HepG2 (cell line): ENCODE measurements around the gene PCNA. TPM values are rescaled to one million over a fixed set of nuclear protein-coding genes. Genes with fewer than 3 reads are reported as not detected.

Source experiments
- AGO2 ChIP-seq: fragments of 200-400 bp; formaldehyde crosslinking; optimal IDR thresholded peaks from 2 replicates; pipeline ENCODE3; 2017; ENCODE audit warnings: mild to moderate bottlenecking, low read depth, low read length, moderate library complexity
- GTF2F1 ChIP-seq: fragments of 150-350 bp; IDR thresholded peaks from 2 replicates; pipeline ENCODE4 v1.6.1; 2014; ENCODE audit warnings: low read length
- HCFC1 ChIP-seq: fragments of 150-350 bp; IDR thresholded peaks from 2 replicates; pipeline ENCODE4 v1.6.1; 2014; ENCODE audit warnings: low read depth, low read length
- HOXA5 ChIP-seq: sonication (generic); formaldehyde crosslinking; IDR thresholded peaks from 2 replicates; pipeline ENCODE4 v1.4.0; 2020; ENCODE audit warnings: missing genetic modification reagents
- KLF12 ChIP-seq: sonication (generic); formaldehyde crosslinking; IDR thresholded peaks from 2 replicates; pipeline ENCODE4 v1.4.0; 2020; ENCODE audit warnings: missing genetic modification reagents, borderline replicate concordance
- KMT2A ChIP-seq: sonication (generic); formaldehyde crosslinking; IDR thresholded peaks from 2 replicates; pipeline ENCODE4 v1.4.0; 2020; ENCODE audit warnings: missing genetic modification reagents
- MAFK ChIP-seq, 2 experiments: IDR thresholded peaks in 1 of 2; conservative IDR thresholded peaks in 1 of 2; 2 replicates each; pipeline ENCODE4 v1.6.1; 2011; ENCODE audit warnings: improper control_type of control experiment in 2 of 2, low read length in 2 of 2
- NR1H2 ChIP-seq: sonication (generic); formaldehyde crosslinking; IDR thresholded peaks from 2 replicates; pipeline ENCODE4 v1.8.1; 2022; ENCODE audit warnings: low read depth, missing genetic modification reagents, borderline replicate concordance
- PHF21A ChIP-seq: sonication (generic); formaldehyde crosslinking; IDR thresholded peaks from 2 replicates; pipeline ENCODE4 v1.5.0; 2020; ENCODE audit warnings: mild to moderate bottlenecking, missing genetic modification reagents
- PITX1 ChIP-seq: sonication (generic); formaldehyde crosslinking; IDR thresholded peaks from 2 replicates; pipeline ENCODE4 v1.5.1; 2020; ENCODE audit warnings: mild to moderate bottlenecking, missing genetic modification reagents
- RAD21 ChIP-seq: fragments of 450-650 bp; formaldehyde crosslinking; IDR thresholded peaks from 2 replicates; pipeline ENCODE4 v1.5.0; 2020; ENCODE audit warnings: mild to moderate bottlenecking
- SSRP1 ChIP-seq: IDR thresholded peaks from 2 replicates; pipeline ENCODE4 v1.6.1; 2016; ENCODE audit warnings: control low read depth
- ZBTB42 ChIP-seq: sonication (generic); formaldehyde crosslinking; IDR thresholded peaks from 2 replicates; pipeline ENCODE4 v1.5.0; 2020; ENCODE audit warnings: mild to moderate bottlenecking, missing genetic modification reagents
- ZNF343 ChIP-seq: sonication (generic); formaldehyde crosslinking; IDR thresholded peaks from 2 replicates; pipeline ENCODE4 v1.4.0; 2020; ENCODE audit warnings: mild to moderate bottlenecking, missing genetic modification reagents
- ZNF44 ChIP-seq: sonication (generic); formaldehyde crosslinking; IDR thresholded peaks from 2 replicates; pipeline ENCODE4 v1.5.1; 2020; ENCODE audit warnings: mild to moderate bottlenecking, missing genetic modification reagents
- ZNF557 ChIP-seq: sonication (generic); formaldehyde crosslinking; IDR thresholded peaks from 2 replicates; pipeline ENCODE4 v1.4.0; 2020; ENCODE audit warnings: missing genetic modification reagents
- ZNF562 ChIP-seq: sonication (generic); formaldehyde crosslinking; IDR thresholded peaks from 2 replicates; pipeline ENCODE4 v1.8.0; 2022; ENCODE audit warnings: missing genetic modification reagents, borderline replicate concordance
- ZNF674 ChIP-seq: sonication (generic); formaldehyde crosslinking; IDR thresholded peaks from 2 replicates; pipeline ENCODE4 v1.5.0; 2020; ENCODE audit warnings: low read depth, mild to moderate bottlenecking, missing genetic modification reagents
- ZNF724P ChIP-seq: sonication (generic); formaldehyde crosslinking; IDR thresholded peaks from 2 replicates; pipeline ENCODE4 v1.8.0; 2022; ENCODE audit warnings: missing genetic modification reagents, borderline replicate concordance
- ZNF792 ChIP-seq: IDR thresholded peaks from 2 replicates; pipeline ENCODE4 v1.6.1; 2016
- ZSCAN20 ChIP-seq: sonication (generic); formaldehyde crosslinking; IDR thresholded peaks from 2 replicates; pipeline ENCODE4 v1.4.0; 2020; ENCODE audit warnings: missing genetic modification reagents, mild to moderate bottlenecking, borderline replicate concordance
- ZSCAN31 ChIP-seq: sonication (generic); formaldehyde crosslinking; IDR thresholded peaks from 2 replicates; pipeline ENCODE4 v1.5.0; 2020; ENCODE audit warnings: low read depth, mild to moderate bottlenecking, missing genetic modification reagents
- ZSCAN9 ChIP-seq: IDR thresholded peaks from 2 replicates; pipeline ENCODE4 v1.6.1; 2016; ENCODE audit warnings: borderline replicate concordance
- polyA plus RNA-seq, 8 experiments: library from polyadenylated mRNA; depleted of rRNA in 3 of 8; stranded (reverse) in 7 of 8; unstranded in 1 of 8; fragments of >200 nt; fragmentation: Illumina TruSeq in 4 of 8; extraction: Trizol in 4 of 8; gene quantifications; 2 replicates each; pipeline versions ENCODE4 v1.2.1 to v1.2.3, GENCODE V29; 2011 to 2016; ENCODE audit warnings: low read depth in 4 of 8, missing spikeins in 1 of 8, mixed read lengths in 1 of 8; ENCODE audit not compliant: insufficient read depth in 1 of 8
- total RNA-seq, 5 experiments: library from RNA; depleted of rRNA; stranded (reverse); fragments of >200 nt; fragmentation: Illumina TruSeq; extraction: Trizol; gene quantifications; 2 replicates each; pipeline ENCODE4 v1.2.3, GENCODE V29; 2016; ENCODE audit warnings: low read depth in 1 of 5
- TF ChIP-seq, protein P1 (sequence below): sonication (generic); formaldehyde crosslinking; conservative IDR thresholded peaks from 2 replicates; pipeline ENCODE4 v1.5.0; 2020; ENCODE audit warnings: missing genetic modification reagents
- TF ChIP-seq, protein P2 (sequence below): IDR thresholded peaks from 2 replicates; pipeline ENCODE4 v1.6.1; 2016
- TF ChIP-seq, protein P3 (sequence below), 2 experiments: fragments of 450-650 bp in 1 of 2; sonication (generic) in 1 of 2; formaldehyde crosslinking; IDR thresholded peaks; 2 replicates each; pipeline versions ENCODE4 v1.5.0 to v1.8.0; 2020 to 2022; ENCODE audit warnings: mild to moderate bottlenecking in 1 of 2, missing genetic modification reagents in 1 of 2
- TF ChIP-seq, protein P4 (sequence below): sonication (generic); formaldehyde crosslinking; IDR thresholded peaks from 2 replicates; pipeline ENCODE4 v1.4.0; 2020; ENCODE audit warnings: mild to moderate bottlenecking, low read depth, missing genetic modification reagents

Gene PCNA
- total and polyA plus RNA-seq, 2 of the 13 experiments (the other 11 are each of a cell fraction or from before 2014, with no cell fraction given), result 229 to 655 TPM

DNA sequence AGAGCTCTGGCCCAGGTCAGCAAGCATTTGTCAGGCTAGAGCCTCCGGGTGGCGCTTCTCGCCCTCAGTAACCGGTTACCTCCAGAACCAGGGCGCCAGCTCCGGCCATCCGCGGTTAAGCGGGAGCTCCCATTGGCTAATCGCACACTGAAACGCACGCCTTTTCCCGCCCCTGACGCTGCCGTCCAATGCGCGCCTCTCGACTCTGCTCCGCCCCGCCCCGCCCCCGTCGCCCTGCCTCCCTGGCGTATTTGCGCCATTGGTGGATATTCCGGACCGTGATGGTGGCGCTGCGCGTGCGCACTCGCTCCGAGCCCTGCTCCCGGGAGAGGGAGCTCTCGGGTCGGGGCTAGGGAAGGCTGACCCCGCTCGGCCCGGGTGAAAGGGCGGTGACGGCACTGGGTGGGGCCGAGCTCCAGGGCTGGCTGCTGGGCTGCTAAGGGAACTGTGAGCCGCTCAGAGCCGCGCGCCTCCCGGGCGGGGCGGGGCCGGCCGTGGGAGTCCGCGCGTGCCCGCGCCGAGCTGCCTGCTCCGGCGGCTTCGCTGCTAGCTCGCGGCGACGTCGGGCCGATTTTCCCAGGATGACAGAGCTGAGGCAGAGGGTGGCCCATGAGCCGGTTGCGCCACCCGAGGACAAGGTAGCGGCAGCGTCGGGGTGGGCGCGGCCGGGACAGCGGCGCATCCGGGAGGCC lies 6.9 kb upstream of the PCNA start, which contains the start of gene CDS2 (continued):
- TF ChIP-seq, protein P1, sequence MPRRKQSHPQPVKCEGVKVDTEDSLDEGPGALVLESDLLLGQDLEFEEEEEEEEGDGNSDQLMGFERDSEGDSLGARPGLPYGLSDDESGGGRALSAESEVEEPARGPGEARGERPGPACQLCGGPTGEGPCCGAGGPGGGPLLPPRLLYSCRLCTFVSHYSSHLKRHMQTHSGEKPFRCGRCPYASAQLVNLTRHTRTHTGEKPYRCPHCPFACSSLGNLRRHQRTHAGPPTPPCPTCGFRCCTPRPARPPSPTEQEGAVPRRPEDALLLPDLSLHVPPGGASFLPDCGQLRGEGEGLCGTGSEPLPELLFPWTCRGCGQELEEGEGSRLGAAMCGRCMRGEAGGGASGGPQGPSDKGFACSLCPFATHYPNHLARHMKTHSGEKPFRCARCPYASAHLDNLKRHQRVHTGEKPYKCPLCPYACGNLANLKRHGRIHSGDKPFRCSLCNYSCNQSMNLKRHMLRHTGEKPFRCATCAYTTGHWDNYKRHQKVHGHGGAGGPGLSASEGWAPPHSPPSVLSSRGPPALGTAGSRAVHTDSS (CRISPR knock-in tag), result no peak
- TF ChIP-seq ZNF343 (CRISPR knock-in tag) (0 out of 2 replicates have a peak, but pooled peaks have one; percentile 19), MAFK (conservative IDR thresholded peaks at IDR 0.05 in 1 of 2, IDR thresholded peaks at IDR 0.05 in 1 of 2; ENCODE audit: low read length in 2 of 2) (no peak), HCFC1 (peak; percentile 30; the same call in 1 of the 2 replicates), ZNF44 (no peak), ZNF557 (CRISPR knock-in tag) (peak; percentile 39; the same call in 1 of the 2 replicates), GTF2F1 (no peak), KMT2A (CRISPR knock-in tag) (peak; percentile 88; the same call in 1 of the 2 replicates), SSRP1 (CRISPR knock-in tag) (no peak; the same call in 1 of the 2 replicates), RAD21 (CRISPR knock-in tag) (peak; percentile 99), HOXA5 (CRISPR knock-in tag) (peak; percentile 87; the same call in 1 of the 2 replicates), PITX1 (CRISPR knock-in tag) (peak; percentile 40; the same call in 1 of the 2 replicates), ZNF792 (CRISPR knock-in tag) (peak; percentile 95), ZNF562 (CRISPR knock-in tag) (no peak), PHF21A (peak; percentile 90), KLF12 (peak; percentile 99), ZSCAN9 (peak; percentile 86; the same call in 1 of the 2 replicates), ZNF724P (peak; percentile 89; the same call in 1 of the 2 replicates), ZBTB42 (0 out of 2 replicates have a peak, but pooled peaks have one; percentile 41), AGO2 (peak; percentile 92), ZSCAN31 (CRISPR knock-in tag) (peak; percentile 95), ZSCAN20 (no peak; the same call in none of the 2 replicates), ZNF674 (CRISPR knock-in tag) (peak; percentile 98), NR1H2 (CRISPR knock-in tag) (no peak; the same call in 1 of the 2 replicates)
- TF ChIP-seq, protein P2, sequence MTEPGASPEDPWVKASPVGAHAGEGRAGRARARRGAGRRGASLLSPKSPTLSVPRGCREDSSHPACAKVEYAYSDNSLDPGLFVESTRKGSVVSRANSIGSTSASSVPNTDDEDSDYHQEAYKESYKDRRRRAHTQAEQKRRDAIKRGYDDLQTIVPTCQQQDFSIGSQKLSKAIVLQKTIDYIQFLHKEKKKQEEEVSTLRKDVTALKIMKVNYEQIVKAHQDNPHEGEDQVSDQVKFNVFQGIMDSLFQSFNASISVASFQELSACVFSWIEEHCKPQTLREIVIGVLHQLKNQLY (CRISPR knock-in tag), result peak; percentile 21; the same call in 1 of the 2 replicates
- TF ChIP-seq, protein P3, sequence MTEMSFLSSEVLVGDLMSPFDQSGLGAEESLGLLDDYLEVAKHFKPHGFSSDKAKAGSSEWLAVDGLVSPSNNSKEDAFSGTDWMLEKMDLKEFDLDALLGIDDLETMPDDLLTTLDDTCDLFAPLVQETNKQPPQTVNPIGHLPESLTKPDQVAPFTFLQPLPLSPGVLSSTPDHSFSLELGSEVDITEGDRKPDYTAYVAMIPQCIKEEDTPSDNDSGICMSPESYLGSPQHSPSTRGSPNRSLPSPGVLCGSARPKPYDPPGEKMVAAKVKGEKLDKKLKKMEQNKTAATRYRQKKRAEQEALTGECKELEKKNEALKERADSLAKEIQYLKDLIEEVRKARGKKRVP (CRISPR knock-in tag; IDR thresholded peaks at IDR 0.05), result peak in 1 of 2 experiments; percentile 58; a peak in 1 of 4 replicates
- TF ChIP-seq, protein P4, sequence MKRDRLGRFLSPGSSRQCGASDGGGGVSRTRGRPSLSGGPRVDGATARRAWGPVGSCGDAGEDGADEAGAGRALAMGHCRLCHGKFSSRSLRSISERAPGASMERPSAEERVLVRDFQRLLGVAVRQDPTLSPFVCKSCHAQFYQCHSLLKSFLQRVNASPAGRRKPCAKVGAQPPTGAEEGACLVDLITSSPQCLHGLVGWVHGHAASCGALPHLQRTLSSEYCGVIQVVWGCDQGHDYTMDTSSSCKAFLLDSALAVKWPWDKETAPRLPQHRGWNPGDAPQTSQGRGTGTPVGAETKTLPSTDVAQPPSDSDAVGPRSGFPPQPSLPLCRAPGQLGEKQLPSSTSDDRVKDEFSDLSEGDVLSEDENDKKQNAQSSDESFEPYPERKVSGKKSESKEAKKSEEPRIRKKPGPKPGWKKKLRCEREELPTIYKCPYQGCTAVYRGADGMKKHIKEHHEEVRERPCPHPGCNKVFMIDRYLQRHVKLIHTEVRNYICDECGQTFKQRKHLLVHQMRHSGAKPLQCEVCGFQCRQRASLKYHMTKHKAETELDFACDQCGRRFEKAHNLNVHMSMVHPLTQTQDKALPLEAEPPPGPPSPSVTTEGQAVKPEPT (CRISPR knock-in tag), result no peak
